ENCODE results near the gene DIRAS1. TPM values are rescaled to one million over a fixed set of nuclear protein-coding genes. Genes with fewer than 3 reads are reported as not detected.

DIRAS1 gene
- total and polyA plus RNA-seq, 2 donors (not counting 3 experiments of a cell fraction or from before 2014, with no cell fraction given) = 0.09 to 0.17 TPM

- CTCF ChIA-PET = interaction anchor here (1.2 kb wide), 1 partner anchor 10 kb away, joined by 7 read pairs; no protein-coding TSS in a partner anchor
- BruUV-seq (replicated peaks) = no TSS peak
- H3K36me3 ChIP-seq (ENCODE audit: control insufficient read depth in 2 of 2, extremely low read depth in 1 of 2, insufficient read depth in 2 of 2, low read length in 2 of 2) = peaks cover 8 to 42% of the 10 kb centered on the region in 2 experiments
These were observed 38.8 kb upstream of the DIRAS1 start for GRCh38 chr19:2759965-2760364.

More at GRCh38 chr19:2759965-2760364, 38.8 kb upstream of the DIRAS1 start:
- no peak overlapping the region for H3K9ac ChIP-seq (replicated peaks; ENCODE audit: extremely low read depth, insufficient read depth, low read length)
- H3K4me1 ChIP-seq (ENCODE audit: control insufficient read depth, extremely low read depth, insufficient read depth, low read length) = no peaks in the 10 kb centered on the region
- TF ChIP-seq MYC (IDR thresholded peaks at IDR 0.05; ENCODE audit: low read depth, low read length) = no peak
- TF ChIP-seq CTCF (IDR thresholded peaks at IDR 0.05; ENCODE audit: extremely low read depth in 1 of 2, insufficient read depth in 1 of 2, low read depth in 1 of 2, low read length in 2 of 2) = no peak
- no peak for TF ChIP-seq MAX (IDR thresholded peaks at IDR 0.05; ENCODE audit: insufficient read depth, insufficient read length)
- no peak for TF ChIP-seq EZH2 (IDR thresholded peaks at IDR 0.05; ENCODE audit: borderline replicate concordance, low read depth, low read length, severe bottlenecking)
- no peak for TF ChIP-seq JUN (IDR thresholded peaks at IDR 0.05; ENCODE audit: borderline replicate concordance, insufficient read depth, insufficient read length, low read depth)
- TF ChIP-seq GATA2 (IDR thresholded peaks at IDR 0.05; ENCODE audit: insufficient read depth, insufficient read length, low read depth, low read length) = no peak
- no peaks in the 10 kb centered on the region for H4K20me1 ChIP-seq (replicated peaks; ENCODE audit: control insufficient read depth, extremely low read depth, insufficient read depth, low read length)
- H3K27ac ChIP-seq (ENCODE audit: insufficient read depth, low read depth, low read length) = no peak overlapping the region
- no peaks in the 10 kb centered on the region for H3K79me2 ChIP-seq (ENCODE audit: control insufficient read depth, insufficient read depth, low read length)
- intact Hi-C loops (cut with micrococcal nuclease) = no loop called here
- no peaks in the 10 kb centered on the region for H3K9me1 ChIP-seq (replicated peaks; ENCODE audit: control insufficient read depth, extremely low read depth, insufficient read depth, low read length)
- no peak overlapping the region for H3K4me3 ChIP-seq (replicated peaks in 1 of 3; ENCODE audit: insufficient read depth in 1 of 3, low read depth in 1 of 3, low read length in 3 of 3)
- DNase-seq (ENCODE audit: low read depth, low spot score) (no peak), FAIRE-seq (no peak)
- no peak overlapping the region for H3K4me2 ChIP-seq (ENCODE audit: insufficient read depth, low read length)
- POLR2A ChIA-PET = interaction anchor here (0.7 kb wide), 1 partner anchor 1015 kb away, joined by 3 read pairs; no protein-coding TSS in a partner anchor
- no peak overlapping the region for H2AFZ ChIP-seq (ENCODE audit: low read depth, low read length)
- no peaks in the 10 kb centered on the region for H3K9me3 ChIP-seq (replicated peaks; ENCODE audit: control insufficient read depth, insufficient read depth, low read length)
- dilution Hi-C loops (cut with MboI; ENCODE audit: extremely low pct_ligation_motif_present, low sequenced_read_pairs) = loop anchor here (10.0 kb wide), 1 partner anchor 65 kb away; no protein-coding TSS in a partner anchor
- H3K27me3 ChIP-seq (ENCODE audit: control insufficient read depth in 2 of 2, insufficient read depth in 2 of 2, low read length in 2 of 2) = no peaks in the 10 kb centered on the region
